ENCODE data around the gene HYAL1. TPM values are rescaled to one million over a fixed set of nuclear protein-coding genes. Genes with fewer than 3 reads are reported as not detected.
"Not testable (repeated sequence)": the region's sequence is repeated elsewhere in the genome, so short reads cannot be mapped to it uniquely, and the experiment has no call there.

HYAL1 gene
- total RNA-seq, 1 donor from 2014 or later, result not detected

- Histone ChIP-seq H3K4me3 (ENCODE audit: low read depth, low read length) (no peak overlapping the region), H3K27me3 (ENCODE audit: control insufficient read depth, insufficient read depth, low read length) (no peaks in the 10 kb centered on the region), H3K36me3 (ENCODE audit: control insufficient read depth, insufficient read depth, low read length) (peaks cover 3% of the 10 kb centered on the region)
- no peak for TF ChIP-seq CTCF (IDR thresholded peaks at IDR 0.05; ENCODE audit: insufficient read depth, low read length, poor library complexity, severe bottlenecking)
- DNase-seq (ENCODE audit: low read depth), result no peak
Measured at GRCh38 chr3:50318615-50319014, 15.2 kb upstream of the HYAL1 start.

- no peaks in the 10 kb centered on the region for H3K27me3 ChIP-seq (ENCODE audit: control insufficient read depth, insufficient read depth, low read length)
- no peak for DNase-seq (ENCODE audit: low read depth)
- TF ChIP-seq CTCF (IDR thresholded peaks at IDR 0.05; ENCODE audit: insufficient read depth, low read length, poor library complexity, severe bottlenecking), result no peak
- H3K36me3 ChIP-seq (ENCODE audit: control insufficient read depth, insufficient read depth, low read length), result peaks cover 3% of the 10 kb centered on the region
- no peak overlapping the region for H3K4me3 ChIP-seq (ENCODE audit: low read depth, low read length)
Measured at GRCh38 chr3:50318163-50318562, 14.8 kb upstream of the HYAL1 start.

GRCh38 chr3:50317300-50317699 is 13.9 kb upstream of the HYAL1 start:
- no peak overlapping the region for H3K4me3 ChIP-seq (ENCODE audit: low read depth, low read length)
- TF ChIP-seq CTCF (IDR thresholded peaks at IDR 0.05; ENCODE audit: insufficient read depth, low read length, poor library complexity, severe bottlenecking), result no peak
- no peak for DNase-seq (ENCODE audit: low read depth)

GRCh38 chr3:50316657-50317242 is 13.4 kb upstream of the HYAL1 start:
- no peaks in the 10 kb centered on the region for H3K27me3 ChIP-seq (ENCODE audit: control insufficient read depth, insufficient read depth, low read length)
- no peak for TF ChIP-seq CTCF (IDR thresholded peaks at IDR 0.05; ENCODE audit: insufficient read depth, low read length, poor library complexity, severe bottlenecking)
- peaks cover 3% of the 10 kb centered on the region for H3K36me3 ChIP-seq (ENCODE audit: control insufficient read depth, insufficient read depth, low read length)
- H3K4me3 ChIP-seq (ENCODE audit: low read depth, low read length), result no peak overlapping the region
- DNase-seq (ENCODE audit: low read depth), result peak; percentile 91

More at GRCh38 chr3:50317300-50317699, 13.9 kb upstream of the HYAL1 start:
- Histone ChIP-seq H3K36me3 (ENCODE audit: control insufficient read depth, insufficient read depth, low read length) (peaks cover 3% of the 10 kb centered on the region), H3K27me3 (ENCODE audit: control insufficient read depth, insufficient read depth, low read length) (no peaks in the 10 kb centered on the region)

GRCh38 chr3:50314816-50315215 is 11.4 kb upstream of the HYAL1 start:
- H3K36me3 ChIP-seq (ENCODE audit: control insufficient read depth, insufficient read depth, low read length), result peaks cover 3% of the 10 kb centered on the region
- TF ChIP-seq CTCF (IDR thresholded peaks at IDR 0.05; ENCODE audit: insufficient read depth, low read length, poor library complexity, severe bottlenecking), result no peak
- no peak for DNase-seq (ENCODE audit: low read depth)
- no peak overlapping the region for H3K4me3 ChIP-seq (ENCODE audit: low read depth, low read length)
- no peaks in the 10 kb centered on the region for H3K27me3 ChIP-seq (ENCODE audit: control insufficient read depth, insufficient read depth, low read length)

GRCh38 chr3:50314342-50314741 is 11.0 kb upstream of the HYAL1 start:
- no peak for DNase-seq (ENCODE audit: low read depth)
- Histone ChIP-seq H3K36me3 (ENCODE audit: control insufficient read depth, insufficient read depth, low read length) (peaks cover 3% of the 10 kb centered on the region), H3K27me3 (ENCODE audit: control insufficient read depth, insufficient read depth, low read length) (no peaks in the 10 kb centered on the region), H3K4me3 (ENCODE audit: low read depth, low read length) (no peak overlapping the region)
- no peak for TF ChIP-seq CTCF (IDR thresholded peaks at IDR 0.05; ENCODE audit: insufficient read depth, low read length, poor library complexity, severe bottlenecking)

GRCh38 chr3:50312041-50312440 is 8.7 kb upstream of the HYAL1 start:
- not testable (repeated sequence) for H3K4me3 ChIP-seq (ENCODE audit: low read depth, low read length); H3K27me3 ChIP-seq (ENCODE audit: control insufficient read depth, insufficient read depth, low read length); DNase-seq (ENCODE audit: low read depth); H3K36me3 ChIP-seq (ENCODE audit: control insufficient read depth, insufficient read depth, low read length)
